ENCODE measurements around the gene NELFB. TPM values are rescaled to one million over a fixed set of nuclear protein-coding genes. Genes with fewer than 3 reads are reported as not detected.

Gene NELFB
- total RNA-seq, 2 donors from 2014 or later, result 61.6 to 70.3 TPM

GRCh38 chr9:137272241-137273094 lies 17.3 kb downstream of the NELFB start:
- DNase-seq (no peak), ATAC-seq (no peak)
- intact Hi-C loops (cut with DNase I, micrococcal nuclease), result no loop called here

- no peak for ATAC-seq
- intact Hi-C loops (cut with DNase I, micrococcal nuclease), result no loop called here
- DNase-seq, result no peak
These were observed 18.0 kb downstream of the NELFB start for GRCh38 chr9:137273095-137273490.

GRCh38 chr9:137273611-137274320 lies 18.6 kb downstream of the NELFB start:
- peak; percentile 2 for ATAC-seq
- no peak for DNase-seq
- intact Hi-C loops (cut with DNase I, micrococcal nuclease), result no loop called here

- ATAC-seq (no peak), DNase-seq (no peak)
- intact Hi-C loops (cut with DNase I, micrococcal nuclease), result no loop called here
These were observed 20.1 kb downstream of the NELFB start for GRCh38 chr9:137275203-137275587.

GRCh38 chr9:137275588-137276472 lies 20.7 kb downstream of the NELFB start:
- DNase-seq, result no peak
- intact Hi-C loops (cut with DNase I, micrococcal nuclease), result no loop called here
- no peak for ATAC-seq

GRCh38 chr9:137276473-137277328 lies 21.6 kb downstream of the NELFB start:
- ATAC-seq (peak; percentile 42), DNase-seq (peak; percentile 83 to 85)
- intact Hi-C loops (cut with DNase I, micrococcal nuclease), result no loop called here

- DNase-seq (peak; percentile 93 to 94), ATAC-seq (peak; percentile 75)
- intact Hi-C loops (cut with DNase I, micrococcal nuclease), result no loop called here
These were observed 22.4 kb downstream of the NELFB start, which contains the start of gene TOR4A for GRCh38 chr9:137277329-137278041. Gene TOR4A, plus strand, starts transcription at chr9:137277726. Its CDS starts 964 bp downstream, at chr9:137278690.

GRCh38 chr9:137278061-137278701 lies 23.1 kb downstream of the NELFB start:
- intact Hi-C loops (cut with DNase I, micrococcal nuclease), result no loop called here
- DNase-seq (peak; percentile 42 to 67), ATAC-seq (peak; percentile 37)

GRCh38 chr9:137278721-137279711 lies 23.9 kb downstream of the NELFB start:
- ATAC-seq (no peak), DNase-seq (no peak)
- intact Hi-C loops (cut with DNase I, micrococcal nuclease), result no loop called here

- ATAC-seq (no peak), DNase-seq (no peak)
- intact Hi-C loops (cut with DNase I, micrococcal nuclease), result no loop called here
These were observed 24.8 kb downstream of the NELFB start for GRCh38 chr9:137279741-137280473.

- intact Hi-C loops (cut with DNase I, micrococcal nuclease), result no loop called here
- DNase-seq (no peak), ATAC-seq (no peak)
These were observed 25.6 kb downstream of the NELFB start for GRCh38 chr9:137280474-137281344.

GRCh38 chr9:137281345-137282116 lies 26.4 kb downstream of the NELFB start:
- intact Hi-C loops (cut with DNase I, micrococcal nuclease), result no loop called here
- DNase-seq, result no peak

GRCh38 chr9:137286975-137287383 lies 31.9 kb downstream of the NELFB start:
- peak; percentile 74 to 82 for DNase-seq
- intact Hi-C loops (cut with DNase I, micrococcal nuclease), result no loop called here
- ATAC-seq, result peak; percentile 98

More at GRCh38 chr9:137281345-137282116, 26.4 kb downstream of the NELFB start:
- ATAC-seq, result no peak

GRCh38 chr9:137293094-137293481 lies 38.0 kb downstream of the NELFB start:
- no peak for ATAC-seq
- peak; percentile 25 to 38 for DNase-seq
- intact Hi-C loops (cut with DNase I, micrococcal nuclease), result loop anchor here in 1 of 2 donors (10.0 kb wide), 1 partner anchor 112 kb away; no protein-coding TSS in a partner anchor

All from left colon (tissue), 2 donors.